DND-41 (cell line): ENCODE data around the gene C2orf69.

Source experiments
- ATAC-seq: fragments of 200-7000 bp; cut with Tn5 transposase; 3 replicates; pipeline ENCODE4 v1.9.1; 2021; ENCODE audit warnings: low read depth; ENCODE audit not compliant: insufficient read depth
- DNase-seq: peaks from one replicate; pipeline ENCODE4 v3.0.0-alpha.2; 2020
- H2AFZ ChIP-seq: 2 replicates; pipeline ENCODE4 v1.6.0; 2012; ENCODE audit warnings: low read depth, low read length
- H3K27ac ChIP-seq: 2 replicates; pipeline ENCODE4 v1.5.1; 2012; ENCODE audit warnings: low read length, inconsistent platforms
- H3K27me3 ChIP-seq: fragments of 200-600 bp; sonication (generic); 2 replicates; pipeline ENCODE4 v1.6.0; 2012; ENCODE audit warnings: low read length, mild to moderate bottlenecking, inconsistent platforms; ENCODE audit not compliant: insufficient read depth, poor library complexity
- H3K36me3 ChIP-seq: 2 replicates; pipeline ENCODE4 v1.5.1; 2012; ENCODE audit warnings: low read length, inconsistent platforms; ENCODE audit not compliant: insufficient read depth
- H3K4me1 ChIP-seq: 2 replicates; pipeline ENCODE4 v1.5.1; 2012; ENCODE audit warnings: mild to moderate bottlenecking, low read length; ENCODE audit not compliant: insufficient read depth
- H3K4me2 ChIP-seq: 2 replicates; pipeline ENCODE4 v1.6.0; 2012; ENCODE audit warnings: mild to moderate bottlenecking, moderate library complexity, low read length, inconsistent platforms; ENCODE audit not compliant: insufficient read depth
- H3K4me3 ChIP-seq, 2 experiments: fragments of 200-600 bp in 1 of 2; shearing (Covaris generic) in 1 of 2; 2 replicates each; pipeline ENCODE4 v1.5.1; 2012 to 2016; ENCODE audit warnings: inconsistent platforms in 2 of 2, low read length in 2 of 2, mild to moderate bottlenecking in 2 of 2, low read depth in 1 of 2, moderate library complexity in 1 of 2
- H3K79me2 ChIP-seq: 2 replicates; pipeline ENCODE4 v1.6.0; 2012; ENCODE audit warnings: low read length, inconsistent platforms; ENCODE audit not compliant: insufficient read depth
- H3K9ac ChIP-seq: 2 replicates; pipeline ENCODE4 v1.6.0; 2012; ENCODE audit warnings: low read depth, mild to moderate bottlenecking, inconsistent platforms, low read length, moderate library complexity
- H3K9me3 ChIP-seq: 2 replicates; pipeline ENCODE4 v1.5.1; 2012; ENCODE audit warnings: low read length, moderate library complexity, mild to moderate bottlenecking, inconsistent platforms; ENCODE audit not compliant: insufficient read depth, severe bottlenecking
- H4K20me1 ChIP-seq: 2 replicates; pipeline ENCODE4 v1.6.0; 2012; ENCODE audit warnings: low read length; ENCODE audit not compliant: insufficient read depth
- CTCF ChIP-seq: IDR thresholded peaks from 2 replicates; pipeline ENCODE4 v1.5.1; 2012; ENCODE audit warnings: borderline replicate concordance, low read length, moderate library complexity, mild to moderate bottlenecking; ENCODE audit not compliant: poor library complexity, severe bottlenecking; ENCODE audit errors: extremely low read depth
- EZH2 ChIP-seq: IDR thresholded peaks from 3 replicates; pipeline ENCODE4 v1.6.1; 2012; ENCODE audit warnings: borderline replicate concordance, low read depth, mild to moderate bottlenecking, moderate library complexity, low read length, inconsistent platforms; ENCODE audit not compliant: severe bottlenecking

The C2orf69 gene

GRCh38 chr2:199901942-199902341 is 9.2 kb upstream of the C2orf69 start:
- no peak for DNase-seq
- Histone ChIP-seq H3K79me2 (no peaks in the 10 kb centered on the region), H3K27ac (no peak overlapping the region), H3K9me3 (no peaks in the 10 kb centered on the region), H3K36me3 (no peaks in the 10 kb centered on the region), H4K20me1 (no peaks in the 10 kb centered on the region), H3K4me3 (no peak overlapping the region), H3K4me2 (no peak overlapping the region), H3K27me3 (no peaks in the 10 kb centered on the region), H2AFZ (no peak overlapping the region), H3K9ac (no peak overlapping the region), H3K4me1 (no peaks in the 10 kb centered on the region)
- TF ChIP-seq EZH2 (no peak), CTCF (no peak)
- no peak for ATAC-seq

GRCh38 chr2:199902486-199903110 is 8.5 kb upstream of the C2orf69 start:
- no peak for TF ChIP-seq EZH2
- no peak for TF ChIP-seq CTCF
- ATAC-seq, result no peak
- Histone ChIP-seq H3K4me3 (no peak overlapping the region), H3K27ac (no peak overlapping the region), H3K4me2 (no peak overlapping the region), H3K79me2 (no peaks in the 10 kb centered on the region), H3K4me1 (no peaks in the 10 kb centered on the region), H3K9me3 (no peaks in the 10 kb centered on the region), H3K27me3 (no peaks in the 10 kb centered on the region), H3K9ac (no peak overlapping the region), H2AFZ (no peak overlapping the region), H4K20me1 (no peaks in the 10 kb centered on the region), H3K36me3 (no peaks in the 10 kb centered on the region)
- no peak for DNase-seq

GRCh38 chr2:199903111-199903510 is 8.0 kb upstream of the C2orf69 start:
- no peak overlapping the region for H3K4me3 ChIP-seq
- H3K27me3 ChIP-seq, result no peaks in the 10 kb centered on the region
- H4K20me1 ChIP-seq, result no peaks in the 10 kb centered on the region
- ATAC-seq (no peak), DNase-seq (no peak)
- no peak overlapping the region for H3K4me2 ChIP-seq
- no peak overlapping the region for H3K9ac ChIP-seq
- no peak for TF ChIP-seq CTCF
- no peak for TF ChIP-seq EZH2
- H3K4me1 ChIP-seq, result no peaks in the 10 kb centered on the region
- H3K27ac ChIP-seq, result no peak overlapping the region
- no peaks in the 10 kb centered on the region for H3K9me3 ChIP-seq
- H3K36me3 ChIP-seq, result no peaks in the 10 kb centered on the region
- H3K79me2 ChIP-seq, result no peaks in the 10 kb centered on the region
- no peak overlapping the region for H2AFZ ChIP-seq
